Activated CD8-positive, alpha-beta T cell treated with anti-CD3 and anti-CD28 coated beads for 36 hours (primary cell): ENCODE measurements around the gene ALG1L2. TPM values are rescaled to one million over a fixed set of nuclear protein-coding genes. Genes with fewer than 3 reads are reported as not detected.
"Not testable (repeated sequence)": the region's sequence is repeated elsewhere in the genome, so short reads cannot be mapped to it uniquely, and the experiment has no call there.

Experiments
- ATAC-seq: fragments of 200-7000 bp; cut with Tn5 transposase; one replicate; pipeline ENCODE4 v1.10.0; 2021; ENCODE audit warnings: mild to moderate bottlenecking, moderate library complexity
- CTCF ChIA-PET: fragments of 350-600 bp; sonication (Branson Sonifier 250); formaldehyde crosslinking; loops from one replicate; lab custom pipeline; 2021; ENCODE audit warnings: antibody characterized with exemption; lab: Charles Lee
- POLR2A ChIA-PET: fragments of 350-600 bp; sonication (Branson Sonifier 250); formaldehyde crosslinking; loops from one replicate; lab custom pipeline; 2021; ENCODE audit warnings: antibody characterized with exemption; lab: Charles Lee
- DNase-seq: peaks from one replicate; pipeline ENCODE4 v3.0.0-alpha.2; 2020
- H3K27ac Mint-ChIP-seq: one replicate; pipeline ENCODE4 v1.8.0; 2021; ENCODE audit warnings: mild to moderate bottlenecking, mixed read lengths
- H3K27me3 Mint-ChIP-seq: one replicate; pipeline ENCODE4 v1.8.0; 2021; ENCODE audit warnings: mixed read lengths
- H3K36me3 Mint-ChIP-seq: one replicate; pipeline ENCODE4 v1.8.0; 2021; ENCODE audit warnings: low read depth, mixed read lengths
- H3K4me1 Mint-ChIP-seq: one replicate; pipeline ENCODE4 v1.8.0; 2021; ENCODE audit warnings: low read depth, mixed read lengths
- H3K4me3 Mint-ChIP-seq: one replicate; pipeline ENCODE4 v1.8.0; 2021; ENCODE audit warnings: mild to moderate bottlenecking, moderate library complexity, mixed read lengths
- H3K9me3 Mint-ChIP-seq: one replicate; pipeline ENCODE4 v1.8.0; 2021; ENCODE audit warnings: mixed read lengths
- intact Hi-C: fragments of 100-400 bp; cut with micrococcal nuclease; formaldehyde crosslinking; loops from one replicate; pipeline ENCODE4 v1.10.0; 2022
- total RNA-seq, 2 experiments: library from RNA; stranded (reverse); gene quantifications; one replicate each; pipeline ENCODE4 v1.2.3, GENCODE V29; 2021
- TF ChIP-seq, protein P1 (sequence below): fragments of 200-600 bp; IDR thresholded peaks from one replicate; pipeline ENCODE4 v1.8.0; 2022; ENCODE audit warnings: antibody characterized with exemption, mild to moderate bottlenecking

Gene ALG1L2
- total RNA-seq, 2 experiments from 2014 or later = 0.60 TPM; not detected in 1

DNA sequence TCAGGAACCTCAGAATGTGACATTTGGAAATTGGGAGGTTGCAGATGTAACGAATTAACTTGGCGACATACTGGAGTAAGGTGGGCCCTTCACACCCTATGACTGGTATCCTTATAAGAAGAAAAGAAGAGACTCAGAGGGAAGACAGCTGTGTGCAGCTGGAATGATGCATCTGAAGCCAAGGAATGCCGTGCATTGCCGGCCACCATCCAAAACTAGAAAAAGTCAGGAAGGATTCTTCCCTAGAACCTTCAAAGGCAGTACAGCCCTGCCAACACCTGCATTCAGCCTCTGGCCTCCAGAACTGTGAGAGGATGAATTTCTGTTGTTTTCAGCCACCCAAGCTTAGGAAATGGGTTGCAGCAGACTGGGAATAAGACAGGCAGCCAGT, 23.4 kb upstream of the ALG1L2 start:
- ATAC-seq, POLR2A ChIA-PET, H3K9me3 Mint-ChIP-seq, H3K27ac Mint-ChIP-seq, H3K4me3 Mint-ChIP-seq, H3K36me3 Mint-ChIP-seq, H3K27me3 Mint-ChIP-seq, H3K4me1 Mint-ChIP-seq, DNase-seq, CTCF ChIA-PET, intact Hi-C loops: not testable (repeated sequence)

DNA sequence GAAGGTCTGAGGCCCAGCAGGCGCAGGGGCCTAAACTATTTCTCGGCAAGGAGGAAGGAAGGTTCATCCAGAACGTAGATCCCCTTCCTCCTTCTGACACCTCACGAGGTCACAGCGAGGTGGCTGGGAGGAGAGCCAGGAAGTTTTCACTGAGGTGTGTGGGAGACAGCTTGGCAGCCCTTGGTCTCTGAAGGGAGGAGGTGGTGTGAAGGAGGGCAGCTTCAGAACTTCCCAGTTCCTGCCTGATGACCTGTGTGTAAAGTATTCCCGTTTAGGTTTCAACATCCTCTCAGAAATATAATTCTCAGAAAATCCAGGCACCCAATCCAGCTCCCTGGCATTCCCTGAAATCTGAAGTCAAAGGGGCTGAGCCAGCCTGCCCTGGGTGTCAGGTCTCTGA, 22.9 kb upstream of the ALG1L2 start:
- H3K4me1 Mint-ChIP-seq, H3K36me3 Mint-ChIP-seq, intact Hi-C loops, DNase-seq, H3K9me3 Mint-ChIP-seq, POLR2A ChIA-PET, CTCF ChIA-PET, H3K4me3 Mint-ChIP-seq, H3K27me3 Mint-ChIP-seq, ATAC-seq, H3K27ac Mint-ChIP-seq: not testable (repeated sequence)

DNA sequence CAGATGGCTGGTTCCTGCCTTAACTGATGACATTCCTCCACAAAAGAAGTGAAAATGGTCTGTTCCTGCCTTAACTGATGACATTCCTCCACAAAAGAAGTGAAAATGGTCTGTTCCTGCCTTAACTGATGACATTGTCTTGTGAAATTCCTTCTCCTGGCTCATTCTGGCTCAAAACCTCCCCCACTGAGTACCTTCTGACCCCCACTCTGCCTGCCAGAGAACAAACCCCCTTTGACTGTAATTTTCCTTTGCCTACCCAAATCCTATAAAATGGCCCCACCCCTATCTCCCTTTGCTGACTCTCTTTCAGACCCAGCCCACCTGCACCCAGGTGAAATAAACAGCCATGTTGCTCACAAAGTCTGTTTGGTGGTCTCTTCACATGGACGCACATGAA, 22.5 kb upstream of the ALG1L2 start:
- not testable (repeated sequence) for H3K36me3 Mint-ChIP-seq, H3K9me3 Mint-ChIP-seq

DNA sequence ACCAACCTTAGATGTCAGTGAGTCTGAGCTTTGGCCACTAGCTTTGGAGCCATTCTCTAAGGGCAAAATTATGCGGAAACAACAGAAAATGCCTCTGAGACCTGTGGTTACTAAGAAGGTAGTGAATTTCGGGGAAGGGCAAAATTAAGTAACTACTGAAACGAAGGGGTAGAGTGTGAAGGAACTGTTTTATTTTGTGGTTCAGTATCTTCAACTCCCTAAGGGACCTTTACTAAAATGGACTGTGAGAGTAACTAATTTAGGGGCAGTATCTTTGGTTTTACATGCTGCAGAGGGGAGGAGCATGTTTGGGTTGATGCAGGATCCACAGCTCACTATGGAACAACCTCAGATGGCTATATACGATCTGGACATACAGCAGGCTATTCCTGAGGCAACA, 8.0 kb upstream of the ALG1L2 start:
- TF ChIP-seq, protein P1, sequence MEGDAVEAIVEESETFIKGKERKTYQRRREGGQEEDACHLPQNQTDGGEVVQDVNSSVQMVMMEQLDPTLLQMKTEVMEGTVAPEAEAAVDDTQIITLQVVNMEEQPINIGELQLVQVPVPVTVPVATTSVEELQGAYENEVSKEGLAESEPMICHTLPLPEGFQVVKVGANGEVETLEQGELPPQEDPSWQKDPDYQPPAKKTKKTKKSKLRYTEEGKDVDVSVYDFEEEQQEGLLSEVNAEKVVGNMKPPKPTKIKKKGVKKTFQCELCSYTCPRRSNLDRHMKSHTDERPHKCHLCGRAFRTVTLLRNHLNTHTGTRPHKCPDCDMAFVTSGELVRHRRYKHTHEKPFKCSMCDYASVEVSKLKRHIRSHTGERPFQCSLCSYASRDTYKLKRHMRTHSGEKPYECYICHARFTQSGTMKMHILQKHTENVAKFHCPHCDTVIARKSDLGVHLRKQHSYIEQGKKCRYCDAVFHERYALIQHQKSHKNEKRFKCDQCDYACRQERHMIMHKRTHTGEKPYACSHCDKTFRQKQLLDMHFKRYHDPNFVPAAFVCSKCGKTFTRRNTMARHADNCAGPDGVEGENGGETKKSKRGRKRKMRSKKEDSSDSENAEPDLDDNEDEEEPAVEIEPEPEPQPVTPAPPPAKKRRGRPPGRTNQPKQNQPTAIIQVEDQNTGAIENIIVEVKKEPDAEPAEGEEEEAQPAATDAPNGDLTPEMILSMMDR = no peak
- Mint-ChIP-seq H3K27ac (no peak overlapping the region), H3K36me3 (no peaks in the 10 kb centered on the region), H3K27me3 (peaks cover 2% of the 10 kb centered on the region), H3K4me3 (no peak overlapping the region), H3K9me3 (no peaks in the 10 kb centered on the region), H3K4me1 (no peaks in the 10 kb centered on the region)
- ATAC-seq = no peak
- DNase-seq = no peak
- POLR2A ChIA-PET = interaction anchor here (0.7 kb wide), 1 partner anchor 146 kb away, joined by 3 read pairs; no protein-coding TSS in a partner anchor
- intact Hi-C loops = no loop called here
- CTCF ChIA-PET = no interaction called here

More for the DNA sequence above, 22.5 kb upstream of the ALG1L2 start:
- intact Hi-C loops, DNase-seq, H3K4me1 Mint-ChIP-seq, ATAC-seq, H3K27me3 Mint-ChIP-seq, CTCF ChIA-PET, H3K4me3 Mint-ChIP-seq, POLR2A ChIA-PET, H3K27ac Mint-ChIP-seq: not testable (repeated sequence)

DNA sequence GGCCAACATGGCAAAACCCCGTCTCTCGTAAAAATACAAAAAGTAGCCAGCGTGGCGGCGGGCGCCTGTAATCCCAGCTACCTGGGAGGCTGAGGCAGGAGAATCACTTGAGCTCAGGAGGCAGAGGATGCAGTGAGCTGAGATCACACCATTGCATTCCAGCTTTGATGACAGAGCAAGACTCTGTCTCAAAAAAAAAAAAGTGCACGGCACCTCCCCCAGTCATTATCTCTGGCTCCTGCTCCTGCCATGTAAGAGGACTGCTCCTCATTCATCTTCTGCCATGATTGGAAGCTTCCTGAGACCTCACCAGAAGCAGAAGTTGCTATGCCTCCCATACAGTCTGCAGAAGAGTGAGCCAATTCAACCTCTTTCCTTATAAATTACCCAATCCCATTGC, 4.0 kb upstream of the ALG1L2 start:
- TF ChIP-seq, protein P1 = no peak
- DNase-seq = no peak
- ATAC-seq = no peak
- intact Hi-C loops = no loop called here
- Mint-ChIP-seq H3K4me3 (no peak overlapping the region), H3K27me3 (peaks cover 4% of the 10 kb centered on the region), H3K36me3 (no peaks in the 10 kb centered on the region), H3K9me3 (no peaks in the 10 kb centered on the region), H3K27ac (no peak overlapping the region), H3K4me1 (no peaks in the 10 kb centered on the region)
- POLR2A ChIA-PET = no interaction called here
- CTCF ChIA-PET = no interaction called here

DNA sequence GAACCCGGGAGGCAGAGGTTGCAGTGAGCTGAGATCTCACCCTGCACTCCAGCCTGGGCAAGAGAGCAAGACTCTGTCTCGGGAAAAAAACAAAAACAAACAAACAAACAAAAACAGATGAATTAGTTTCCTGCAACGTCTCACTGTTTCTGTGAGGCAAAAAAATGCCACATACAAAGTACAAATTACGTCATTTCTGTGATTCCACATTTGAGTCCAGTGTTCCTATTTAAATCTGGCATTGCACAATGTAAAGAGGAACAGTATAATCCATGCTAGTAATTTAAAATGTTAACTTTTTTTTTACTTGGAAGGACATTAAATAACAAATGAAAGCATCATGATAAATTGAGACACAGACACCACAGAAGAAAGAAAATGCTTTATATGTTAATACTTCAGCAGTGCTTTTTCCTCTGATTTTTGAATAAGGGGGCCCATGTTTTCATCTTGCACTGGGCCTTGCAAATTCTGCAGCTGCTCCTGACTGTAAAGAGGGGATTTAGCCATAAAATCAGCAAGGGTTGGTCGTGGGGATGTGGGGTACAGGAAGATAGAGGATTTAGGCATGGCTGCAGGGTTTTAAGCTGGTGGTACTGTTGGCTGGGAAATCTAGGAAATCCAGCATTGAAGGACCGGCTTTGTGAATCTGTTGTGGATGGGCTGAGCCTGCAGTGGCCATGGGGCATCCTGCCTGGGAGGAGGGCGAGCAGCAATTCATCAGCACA, 1.9 kb downstream of the ALG1L2 start:
- H3K4me1 Mint-ChIP-seq, H3K4me3 Mint-ChIP-seq, POLR2A ChIA-PET, intact Hi-C loops, H3K27ac Mint-ChIP-seq, H3K36me3 Mint-ChIP-seq, H3K27me3 Mint-ChIP-seq, H3K9me3 Mint-ChIP-seq, DNase-seq, CTCF ChIA-PET, ATAC-seq: not testable (repeated sequence)

DNA sequence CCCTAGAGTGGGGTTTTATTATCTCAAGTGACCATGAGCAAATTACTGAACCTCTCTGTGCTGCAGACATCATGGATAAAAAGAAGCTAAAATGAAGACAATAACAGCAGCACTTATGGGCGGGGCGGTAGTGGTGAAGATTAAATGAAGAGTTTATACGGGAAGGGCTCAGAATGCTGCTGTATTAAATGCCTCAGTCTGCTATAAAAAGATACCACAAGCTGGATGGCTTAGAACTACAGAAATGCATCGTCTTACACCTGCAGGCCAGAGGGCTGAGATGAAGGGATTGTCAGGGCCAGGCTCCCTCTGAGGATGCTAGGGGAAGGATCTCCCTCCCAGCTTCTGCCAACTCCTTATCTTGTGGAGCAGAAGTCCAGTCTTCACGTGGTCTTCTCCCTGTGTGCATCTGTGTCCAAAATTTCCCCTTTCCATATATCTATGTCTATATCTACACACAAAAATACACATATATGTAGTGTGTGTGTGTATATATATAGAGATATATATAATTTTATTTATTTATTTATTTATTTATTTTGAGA, 2.9 kb downstream of the ALG1L2 start:
- no peaks in the 10 kb centered on the region for H3K4me1 Mint-ChIP-seq
- ChIA-PET POLR2A (no interaction called here), CTCF (no interaction called here)
- peaks cover 1% of the 10 kb centered on the region for H3K9me3 Mint-ChIP-seq
- TF ChIP-seq, protein P1 = no peak
- H3K36me3 Mint-ChIP-seq = no peaks in the 10 kb centered on the region
- ATAC-seq (no peak), DNase-seq (no peak)
- H3K27me3 Mint-ChIP-seq = peaks cover 3% of the 10 kb centered on the region
- intact Hi-C loops = no loop called here
- no peak overlapping the region for H3K27ac Mint-ChIP-seq
- no peak overlapping the region for H3K4me3 Mint-ChIP-seq
